HepG2 (cell line): ENCODE measurements around the gene NR2F6. TPM values are rescaled to one million over a fixed set of nuclear protein-coding genes. Genes with fewer than 3 reads are reported as not detected.

Experiments
- ATAC-seq: fragments of 200-7000 bp; cut with Tn5 transposase; 3 replicates; pipeline ENCODE4 v1.9.1; 2020; ENCODE audit warnings: mild to moderate bottlenecking, moderate library complexity
- BruUV-seq: library from RNA; stranded (reverse); fragments of 400-500 nt; replicated peaks from 2 replicates; lab custom pipeline; 2021; lab: Mats Ljungman, UMichigan
- CTCF ChIA-PET: fragments of 300-600 bp; formaldehyde crosslinking; extraction: SDS; loops from one replicate; lab custom pipeline; 2021; ENCODE audit warnings: low total read pairs, inconsistent platforms, low intra/inter-chr PET ratio; lab: Yijun Ruan, JAX
- POLR2A ChIA-PET: fragments of 350-600 bp; sonication (Branson Sonifier 250); formaldehyde crosslinking; loops from one replicate; lab custom pipeline; 2020; ENCODE audit warnings: antibody characterized with exemption, inconsistent platforms; lab: Yijun Ruan, JAX
- DNase-seq: peaks from one replicate; pipeline ENCODE4 v3.0.0-alpha.2; 2015; ENCODE audit warnings: low spot score
- FAIRE-seq: peaks from 3 replicates; lab custom pipeline; 2011; peaks lifted over from hg19 to GRCh38; lab: Jason Lieb, UNC
- H2AFZ ChIP-seq: one replicate; pipeline ENCODE4 v1.6.1; 2011; ENCODE audit warnings: low read length, inconsistent platforms
- H3K27ac ChIP-seq: fragments of 300-600 bp; 3 replicates; pipeline ENCODE4 v1.8.0; 2011; ENCODE audit warnings: mixed run types, mild to moderate bottlenecking, mixed read lengths, low read length, inconsistent platforms; ENCODE audit not compliant: insufficient read depth; ENCODE audit errors: extremely low read length
- H3K27me3 ChIP-seq, 2 experiments: fragments of 200-600 bp in 1 of 2; 2 replicates in 1 of 2; 3 replicates in 1 of 2; pipeline versions ENCODE4 v1.6.0 to v1.8.0; 2011; ENCODE audit warnings: low read length in 2 of 2, mild to moderate bottlenecking in 2 of 2, moderate library complexity in 2 of 2, inconsistent platforms in 1 of 2; ENCODE audit not compliant: insufficient read depth in 2 of 2, control insufficient read depth in 1 of 2
- H3K36me3 ChIP-seq, 2 experiments: fragments of 200-600 bp in 1 of 2; replicated peaks in 1 of 2; 2 replicates in 1 of 2; 3 replicates in 1 of 2; pipeline versions ENCODE4 v1.5.1 to v1.8.0; 2011; ENCODE audit warnings: low read length in 2 of 2, inconsistent platforms in 1 of 2; ENCODE audit not compliant: insufficient read depth in 2 of 2, control insufficient read depth in 1 of 2
- H3K4me1 ChIP-seq: 2 replicates; pipeline ENCODE4 v1.5.1; 2012; ENCODE audit warnings: low read length, inconsistent platforms; ENCODE audit not compliant: insufficient read depth
- H3K4me2 ChIP-seq: 2 replicates; pipeline ENCODE4 v1.6.0; 2011; ENCODE audit warnings: low read depth, low read length, inconsistent platforms
- H3K4me3 ChIP-seq, 3 experiments: fragments of 200-600 bp in 1 of 3; sonication (generic), shearing (Covaris generic) in 1 of 3; replicated peaks in 1 of 3; 2 replicates each; pipeline ENCODE4 v1.5.1; 2011 to 2016; ENCODE audit warnings: low read length in 3 of 3, inconsistent platforms in 2 of 3, low read depth in 2 of 3, mild to moderate bottlenecking in 2 of 3, control low read depth in 1 of 3, mixed read lengths in 1 of 3; ENCODE audit not compliant: insufficient read depth in 1 of 3
- H3K79me2 ChIP-seq: one replicate; pipeline ENCODE4 v1.6.1; 2011; ENCODE audit warnings: low read length, inconsistent platforms; ENCODE audit not compliant: insufficient read depth
- H3K9ac ChIP-seq: 2 replicates; pipeline ENCODE4 v1.6.0; 2011; ENCODE audit warnings: mild to moderate bottlenecking, low read depth, low read length, inconsistent platforms; ENCODE audit not compliant: insufficient read depth
- H3K9me3 ChIP-seq: 2 replicates; pipeline ENCODE4 v1.5.1; 2012; ENCODE audit warnings: mild to moderate bottlenecking, low read length
- H4K20me1 ChIP-seq: 2 replicates; pipeline ENCODE4 v1.6.0; 2011; ENCODE audit warnings: inconsistent platforms, mild to moderate bottlenecking, low read length, moderate library complexity; ENCODE audit not compliant: insufficient read depth
- ARID5B ChIP-seq: IDR thresholded peaks from 2 replicates; pipeline ENCODE4 v1.4.0; 2020; ENCODE audit warnings: mild to moderate bottlenecking, missing genetic modification reagents
- GATAD2A ChIP-seq: IDR thresholded peaks from 2 replicates; pipeline ENCODE4 v1.6.1; 2016
- HINFP ChIP-seq: sonication (generic); formaldehyde crosslinking; IDR thresholded peaks from 2 replicates; pipeline ENCODE4 v1.4.0; 2020; ENCODE audit warnings: low read depth, mild to moderate bottlenecking, missing genetic modification reagents
- NFE2L1 ChIP-seq: sonication (generic); formaldehyde crosslinking; IDR thresholded peaks from 2 replicates; pipeline ENCODE4 v1.4.0; 2020; ENCODE audit warnings: missing genetic modification reagents, mild to moderate bottlenecking, borderline replicate concordance
- PITX1 ChIP-seq: sonication (generic); formaldehyde crosslinking; IDR thresholded peaks from 2 replicates; pipeline ENCODE4 v1.5.1; 2020; ENCODE audit warnings: mild to moderate bottlenecking, missing genetic modification reagents
- RFXAP ChIP-seq: sonication (generic); formaldehyde crosslinking; IDR thresholded peaks from 2 replicates; pipeline ENCODE4 v1.4.0; 2020; ENCODE audit warnings: missing genetic modification reagents, borderline replicate concordance
- ZBTB39 ChIP-seq: sonication (generic); formaldehyde crosslinking; IDR thresholded peaks from 2 replicates; pipeline ENCODE4 v1.5.0; 2020; ENCODE audit warnings: missing genetic modification reagents
- ZNF317 ChIP-seq: sonication (generic); formaldehyde crosslinking; IDR thresholded peaks from 2 replicates; pipeline ENCODE4 v1.5.0; 2020; ENCODE audit warnings: mild to moderate bottlenecking, missing genetic modification reagents
- ZNF766 ChIP-seq: sonication (generic); formaldehyde crosslinking; IDR thresholded peaks from 2 replicates; pipeline ENCODE4 v1.5.0; 2020; ENCODE audit warnings: missing genetic modification reagents, borderline replicate concordance
- WGBS: methylation state at CpG from one replicate; pipeline ENCODE4 v1.1.6; 2017; ENCODE audit warnings: low lambda C conversion rate; 5-methylcytosine and 5-hydroxymethylcytosine counted together
- in situ Hi-C: cut with HindIII; loops from 2 replicates; pipeline ENCODE4 v1.10.0; 2017; ENCODE audit warnings: low pct_unique_long_range_greater_than_20kb; ENCODE audit not compliant: extremely low pct_ligation_motif_present
- intact Hi-C: fragments of 100-400 bp; cut with micrococcal nuclease; formaldehyde crosslinking; loops from one replicate; pipeline ENCODE4 v1.10.0; 2022; ENCODE audit not compliant: unreplicated experiment
- polyA plus RNA-seq, 8 experiments: library from polyadenylated mRNA; depleted of rRNA in 3 of 8; stranded (reverse) in 7 of 8; unstranded in 1 of 8; fragments of >200 nt; fragmentation: Illumina TruSeq in 4 of 8; extraction: Trizol in 4 of 8; gene quantifications; 2 replicates each; pipeline versions ENCODE4 v1.2.1 to v1.2.3, GENCODE V29; 2011 to 2016; ENCODE audit warnings: low read depth in 4 of 8, missing spikeins in 1 of 8, mixed read lengths in 1 of 8; ENCODE audit not compliant: insufficient read depth in 1 of 8
- total RNA-seq, 5 experiments: library from RNA; depleted of rRNA; stranded (reverse); fragments of >200 nt; fragmentation: Illumina TruSeq; extraction: Trizol; gene quantifications; 2 replicates each; pipeline ENCODE4 v1.2.3, GENCODE V29; 2016; ENCODE audit warnings: low read depth in 1 of 5
- TF ChIP-seq, protein P1 (sequence below): sonication (generic); formaldehyde crosslinking; IDR thresholded peaks from 2 replicates; pipeline ENCODE4 v1.8.1; 2022; ENCODE audit warnings: low read depth, mild to moderate bottlenecking, missing genetic modification reagents
- TF ChIP-seq, protein P2 (sequence below): fragments of 450-650 bp; IDR thresholded peaks from 2 replicates; pipeline ENCODE4 v1.6.1; 2016

Gene NR2F6
- total and polyA plus RNA-seq, 2 of the 13 experiments (the other 11 are each of a cell fraction or from before 2014, with no cell fraction given), result 30.9 to 72.4 TPM

DNA sequence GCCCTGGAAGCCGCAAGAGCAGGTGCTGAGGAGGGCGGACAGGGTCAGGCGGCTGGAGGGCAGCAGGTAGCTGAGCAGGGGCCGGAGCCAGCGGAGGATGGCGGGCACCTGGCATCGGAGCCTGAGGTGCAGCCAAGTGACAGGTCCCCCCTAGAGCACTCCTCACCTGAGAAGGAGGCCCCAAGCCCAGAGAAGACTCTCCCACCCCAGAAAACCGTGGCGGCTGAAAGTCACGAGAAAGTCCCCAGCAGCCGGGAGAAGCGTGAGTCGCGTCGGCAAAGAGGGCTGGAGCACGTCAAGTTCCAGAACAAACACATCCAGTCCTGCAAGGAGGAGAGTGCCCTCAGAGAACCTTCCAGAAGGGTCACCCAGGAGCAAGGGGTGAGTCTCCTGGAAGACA, 51.1 kb downstream of the NR2F6 start (continued):
- TF ChIP-seq, protein P1, sequence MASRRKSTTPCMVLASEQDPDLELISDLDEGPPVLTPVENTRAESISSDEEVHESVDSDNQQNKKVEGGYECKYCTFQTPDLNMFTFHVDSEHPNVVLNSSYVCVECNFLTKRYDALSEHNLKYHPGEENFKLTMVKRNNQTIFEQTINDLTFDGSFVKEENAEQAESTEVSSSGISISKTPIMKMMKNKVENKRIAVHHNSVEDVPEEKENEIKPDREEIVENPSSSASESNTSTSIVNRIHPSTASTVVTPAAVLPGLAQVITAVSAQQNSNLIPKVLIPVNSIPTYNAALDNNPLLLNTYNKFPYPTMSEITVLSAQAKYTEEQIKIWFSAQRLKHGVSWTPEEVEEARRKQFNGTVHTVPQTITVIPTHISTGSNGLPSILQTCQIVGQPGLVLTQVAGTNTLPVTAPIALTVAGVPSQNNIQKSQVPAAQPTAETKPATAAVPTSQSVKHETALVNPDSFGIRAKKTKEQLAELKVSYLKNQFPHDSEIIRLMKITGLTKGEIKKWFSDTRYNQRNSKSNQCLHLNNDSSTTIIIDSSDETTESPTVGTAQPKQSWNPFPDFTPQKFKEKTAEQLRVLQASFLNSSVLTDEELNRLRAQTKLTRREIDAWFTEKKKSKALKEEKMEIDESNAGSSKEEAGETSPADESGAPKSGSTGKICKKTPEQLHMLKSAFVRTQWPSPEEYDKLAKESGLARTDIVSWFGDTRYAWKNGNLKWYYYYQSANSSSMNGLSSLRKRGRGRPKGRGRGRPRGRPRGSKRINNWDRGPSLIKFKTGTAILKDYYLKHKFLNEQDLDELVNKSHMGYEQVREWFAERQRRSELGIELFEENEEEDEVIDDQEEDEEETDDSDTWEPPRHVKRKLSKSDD (CRISPR knock-in tag), result no peak

DNA sequence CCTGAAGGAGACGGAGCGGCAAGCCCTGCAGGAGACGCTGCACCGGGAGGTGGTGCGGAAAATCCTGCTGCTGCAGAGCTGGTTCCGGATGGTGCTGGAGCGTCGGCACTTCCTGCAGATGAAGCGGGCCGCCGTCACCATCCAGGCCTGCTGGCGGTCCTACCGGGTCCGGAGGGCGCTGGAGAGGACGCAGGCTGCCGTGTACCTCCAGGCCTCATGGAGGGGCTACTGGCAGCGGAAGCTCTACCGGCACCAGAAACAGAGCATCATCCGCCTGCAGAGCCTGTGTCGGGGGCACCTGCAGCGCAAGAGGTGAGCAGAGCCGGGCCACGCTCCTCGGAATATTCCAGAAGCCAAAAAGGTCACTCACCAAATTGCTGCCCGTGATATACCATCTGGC, 53.0 kb downstream of the NR2F6 start:
- CTCF ChIA-PET, result no interaction called here
- no peak overlapping the region for H3K27ac ChIP-seq
- no peak overlapping the region for H3K4me2 ChIP-seq
- ATAC-seq (no peak), DNase-seq (no peak), FAIRE-seq (no peak)
- in situ Hi-C loops, result no loop called here
- no peak overlapping the region for H3K4me3 ChIP-seq
- WGBS, result 99% methylated on average over 14 of the region's 26 CpGs
- no peaks in the 10 kb centered on the region for H4K20me1 ChIP-seq
- H2AFZ ChIP-seq, result no peak overlapping the region
- H3K4me1 ChIP-seq, result no peaks in the 10 kb centered on the region
- H3K27me3 ChIP-seq, result no peaks in the 10 kb centered on the region
- BruUV-seq, result no TSS peak
- intact Hi-C loops, result no loop called here
- no peak overlapping the region for H3K9ac ChIP-seq
- no peaks in the 10 kb centered on the region for H3K9me3 ChIP-seq
- peaks cover 23 to 27% of the 10 kb centered on the region in 2 experiments; a peak in 4 of 5 replicates for H3K36me3 ChIP-seq
- H3K79me2 ChIP-seq, result no peaks in the 10 kb centered on the region
- POLR2A ChIA-PET, result no interaction called here
- no peak for TF ChIP-seq ZNF766 (CRISPR knock-in tag)
- no peak for TF ChIP-seq HINFP
- no peak for TF ChIP-seq NFE2L1 (CRISPR knock-in tag)
- no peak for TF ChIP-seq RFXAP (CRISPR knock-in tag)
- TF ChIP-seq ZBTB39 (CRISPR knock-in tag), result no peak
- TF ChIP-seq GATAD2A (CRISPR knock-in tag), result no peak
- no peak for TF ChIP-seq ARID5B (CRISPR knock-in tag)
- no peak for TF ChIP-seq PITX1 (CRISPR knock-in tag)
- TF ChIP-seq, protein P2, sequence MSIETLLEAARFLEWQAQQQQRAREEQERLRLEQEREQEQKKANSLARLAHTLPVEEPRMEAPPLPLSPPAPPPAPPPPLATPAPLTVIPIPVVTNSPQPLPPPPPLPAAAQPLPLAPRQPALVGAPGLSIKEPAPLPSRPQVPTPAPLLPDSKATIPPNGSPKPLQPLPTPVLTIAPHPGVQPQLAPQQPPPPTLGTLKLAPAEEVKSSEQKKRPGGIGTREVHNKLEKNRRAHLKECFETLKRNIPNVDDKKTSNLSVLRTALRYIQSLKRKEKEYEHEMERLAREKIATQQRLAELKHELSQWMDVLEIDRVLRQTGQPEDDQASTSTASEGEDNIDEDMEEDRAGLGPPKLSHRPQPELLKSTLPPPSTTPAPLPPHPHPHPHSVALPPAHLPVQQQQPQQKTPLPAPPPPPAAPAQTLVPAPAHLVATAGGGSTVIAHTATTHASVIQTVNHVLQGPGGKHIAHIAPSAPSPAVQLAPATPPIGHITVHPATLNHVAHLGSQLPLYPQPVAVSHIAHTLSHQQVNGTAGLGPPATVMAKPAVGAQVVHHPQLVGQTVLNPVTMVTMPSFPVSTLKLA, result no peak
- no peak for TF ChIP-seq ZNF317 (CRISPR knock-in tag)
